HG03558 (cell line): ENCODE results near the gene DTX3L.

Experiments
- ATAC-seq: cut with Tn5 transposase; IDR thresholded peaks from one replicate; pipeline ENCODE4 v1.9.1; 2021; ENCODE audit warnings: moderate number of reproducible peaks; ENCODE audit not compliant: unreplicated experiment; ENCODE audit errors: extremely low read depth

The DTX3L gene

DNA sequence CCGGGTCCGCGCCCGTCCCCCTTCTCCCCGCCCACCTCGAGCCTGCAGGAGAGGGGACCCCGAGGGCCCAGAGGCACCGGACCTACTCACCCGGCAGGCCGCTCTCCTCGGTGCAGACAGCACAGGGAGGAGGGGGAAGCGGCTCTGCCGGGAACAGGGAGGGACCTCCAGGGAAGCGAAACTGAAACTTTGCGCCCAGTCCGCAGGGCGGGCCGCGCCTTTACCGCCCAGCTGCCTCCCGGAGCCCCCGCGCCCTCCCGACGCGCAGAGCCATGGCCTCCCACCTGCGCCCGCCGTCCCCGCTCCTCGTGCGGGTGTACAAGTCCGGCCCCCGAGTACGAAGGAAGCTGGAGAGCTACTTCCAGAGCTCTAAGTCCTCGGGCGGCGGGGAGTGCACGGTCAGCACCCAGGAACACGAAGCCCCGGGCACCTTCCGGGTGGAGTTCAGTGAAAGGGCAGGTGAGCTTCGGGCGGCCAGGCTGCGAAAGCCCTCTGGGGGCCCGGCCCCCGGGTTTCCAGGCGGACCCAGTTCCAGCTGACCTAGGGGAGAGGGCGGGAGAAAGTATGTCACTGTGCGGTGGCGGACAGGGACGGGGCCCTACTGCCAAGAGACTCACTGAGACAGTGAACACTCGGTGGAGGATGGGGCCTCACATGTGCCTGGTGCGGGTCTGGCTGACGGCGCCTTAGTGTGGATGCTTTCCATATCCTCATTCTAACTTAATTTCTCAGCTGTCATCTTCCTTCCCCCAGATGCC lies at the start of gene DTX3L, which contains the start of gene PARP9:
DTX3L (plus strand) TSS at position 184 of the 758 bp plus-strand sequence; CDS start at position 273, 89 bp downstream.
PARP9 (minus strand) TSS at position 146 of the 758 bp plus-strand sequence. CDS start 4,680 bp downstream, outside the sequence.
- ATAC-seq, result no peak

DNA sequence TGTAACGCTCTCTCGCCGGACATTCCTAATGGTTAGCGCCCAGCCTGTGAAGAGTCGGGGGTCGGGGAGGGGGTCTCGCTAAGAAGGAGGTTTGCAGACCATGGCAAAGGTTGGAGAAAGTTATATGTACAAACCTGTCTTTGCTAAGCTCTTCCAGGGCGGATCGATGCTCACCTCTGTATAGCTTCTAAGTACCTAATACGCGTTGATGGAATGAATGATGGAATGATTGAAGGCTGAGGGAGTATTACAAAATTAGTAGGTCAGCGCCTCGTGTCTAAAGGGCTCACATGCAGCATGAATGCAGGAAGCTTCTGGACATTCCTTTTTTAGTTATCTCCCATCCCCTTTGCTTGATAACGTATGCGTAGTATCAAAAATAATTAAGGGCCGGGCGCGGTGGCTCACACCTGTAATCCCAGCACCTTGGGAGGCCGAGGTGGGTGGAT lies 49.1 kb upstream of the DTX3L start:
- no peak for ATAC-seq

DNA sequence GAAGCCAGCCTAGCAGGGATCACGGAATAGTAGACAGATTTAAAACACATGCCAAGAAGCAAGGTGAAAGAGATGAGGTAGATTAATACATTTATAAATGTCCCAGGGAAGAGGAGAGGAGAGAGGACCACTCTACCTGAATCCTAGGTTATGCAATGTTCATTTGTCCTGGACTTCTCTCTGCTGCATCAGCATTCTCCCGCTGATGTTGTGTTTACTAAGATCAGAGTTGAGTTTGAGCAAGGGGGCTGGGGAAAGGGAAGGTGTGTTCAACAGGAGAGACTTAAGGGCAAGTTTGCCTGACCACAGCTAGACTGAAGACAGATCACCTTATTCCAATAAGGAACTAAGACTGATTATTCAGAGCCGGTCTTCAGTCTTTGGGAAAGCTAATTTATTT lies 48.3 kb upstream of the DTX3L start:
- ATAC-seq, result no peak

DNA sequence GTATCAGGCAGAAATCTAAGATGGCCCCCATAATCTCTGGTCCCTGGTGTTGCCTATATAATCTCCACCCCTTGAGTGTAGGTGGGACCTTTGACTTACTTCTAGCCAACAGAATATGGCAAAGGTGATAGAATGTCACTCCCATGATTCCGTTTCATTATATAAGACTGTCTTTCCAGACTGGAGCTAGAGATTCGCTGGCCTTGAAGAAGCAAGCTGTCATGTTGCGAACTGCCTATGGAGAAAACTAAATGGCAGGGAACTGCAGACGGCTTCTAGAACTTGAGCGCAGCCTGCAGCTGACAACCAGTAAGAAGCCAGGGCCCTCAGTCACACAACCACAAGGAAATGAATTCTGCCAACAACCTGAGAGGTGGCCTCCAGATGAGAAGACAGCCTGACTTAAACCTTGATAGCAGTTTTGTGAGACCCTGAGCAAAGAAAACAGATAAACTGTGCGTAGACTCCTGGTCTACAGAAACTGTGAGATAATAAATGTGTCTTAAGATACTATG lies 47.2 kb upstream of the DTX3L start:
- ATAC-seq, result no peak

DNA sequence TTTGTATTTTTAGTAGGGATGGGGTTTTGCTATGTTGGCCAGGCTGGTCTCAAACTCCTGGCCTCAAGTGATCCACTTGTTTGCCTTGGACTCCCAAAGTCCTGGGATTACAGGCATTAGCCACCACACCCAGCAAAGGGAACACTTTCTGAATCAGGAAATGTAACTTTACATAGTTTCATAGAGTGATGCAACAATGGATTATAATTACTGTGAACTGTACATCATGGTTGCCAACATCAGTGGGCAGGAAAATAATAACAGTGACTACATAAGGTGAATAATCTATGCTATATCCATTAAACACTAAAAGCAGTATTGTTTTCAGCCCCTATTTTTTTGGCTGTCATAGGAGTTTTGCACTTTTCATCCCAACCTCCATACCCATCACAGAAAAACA lies 44.4 kb upstream of the DTX3L start:
- ATAC-seq, result no peak

DNA sequence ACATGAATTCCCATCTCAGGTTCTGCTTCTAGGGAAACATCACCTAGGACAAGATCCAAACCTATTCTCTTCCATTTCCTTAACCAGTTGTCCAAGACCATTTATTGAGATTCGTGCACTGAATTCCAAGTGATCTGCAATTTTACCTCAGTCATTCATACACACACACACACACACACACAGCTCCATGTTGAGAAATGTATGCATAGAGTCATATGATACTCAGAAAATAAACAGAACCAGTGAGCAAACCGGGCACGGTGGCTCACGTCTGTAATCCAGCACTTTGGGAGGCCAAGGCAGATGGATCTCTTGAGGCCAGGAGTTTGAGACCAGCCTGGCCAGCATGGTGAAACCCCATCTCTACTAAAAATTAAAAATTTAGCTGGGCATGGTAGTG lies 43.3 kb upstream of the DTX3L start:
- ATAC-seq, result no peak

DNA sequence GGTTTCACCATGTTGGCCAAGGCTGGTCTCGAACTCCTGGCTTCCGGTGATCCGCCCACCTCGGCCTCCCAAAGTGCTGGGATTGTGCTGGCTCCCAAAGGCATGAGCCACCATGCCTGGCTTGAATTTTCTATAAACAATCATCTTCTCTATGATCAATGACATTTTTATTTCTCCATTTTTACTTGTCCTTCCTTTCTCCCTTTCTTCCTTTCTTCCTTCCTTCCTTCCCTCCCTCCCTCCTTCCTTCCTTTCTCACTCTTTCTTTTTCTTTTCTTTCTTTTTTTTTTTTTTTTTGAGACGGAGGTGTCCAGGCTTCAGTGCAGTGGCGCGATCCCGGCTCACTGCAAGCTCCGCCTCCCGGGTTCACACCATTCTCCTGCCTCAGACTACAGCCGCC lies 40.8 kb upstream of the DTX3L start:
- no peak for ATAC-seq

DNA sequence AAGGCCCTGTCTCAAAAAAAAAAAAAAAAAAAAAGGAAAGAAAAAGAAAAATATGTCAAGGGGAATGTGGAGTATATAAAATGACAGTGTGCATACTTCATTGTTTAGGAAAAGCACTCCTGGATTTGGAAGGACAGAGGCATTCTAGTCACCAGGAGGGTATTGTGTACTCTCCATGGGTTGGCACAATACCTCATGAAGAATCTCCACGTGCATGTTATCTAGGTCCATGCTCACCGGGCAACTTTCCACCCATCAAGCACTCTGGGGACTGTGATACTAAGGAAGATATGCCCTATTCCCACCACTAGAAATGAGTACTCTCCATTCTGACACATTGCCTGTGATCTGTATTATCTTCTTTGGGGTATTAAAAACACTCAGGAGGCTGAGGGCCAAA lies 34.0 kb upstream of the DTX3L start:
- ATAC-seq, result no peak

DNA sequence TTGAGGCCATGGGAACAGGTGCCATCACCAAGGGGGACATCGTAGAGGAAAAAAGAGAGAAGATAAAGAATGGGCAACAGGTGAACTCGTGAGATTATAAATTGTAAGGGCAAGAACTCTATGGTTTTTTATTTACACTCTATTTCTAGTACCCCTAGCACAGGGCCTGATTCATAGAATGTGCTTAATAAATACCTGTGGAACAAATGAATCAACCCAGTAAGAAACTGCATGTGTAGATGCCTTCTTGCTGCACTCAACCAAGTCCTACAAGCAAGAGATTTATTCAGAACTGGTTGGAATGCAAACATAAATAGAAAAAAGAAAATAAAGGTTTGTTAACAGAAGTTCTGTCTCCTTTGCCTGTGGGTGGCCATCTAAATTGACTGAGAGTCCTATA lies 30.7 kb upstream of the DTX3L start:
- ATAC-seq, result no peak

DNA sequence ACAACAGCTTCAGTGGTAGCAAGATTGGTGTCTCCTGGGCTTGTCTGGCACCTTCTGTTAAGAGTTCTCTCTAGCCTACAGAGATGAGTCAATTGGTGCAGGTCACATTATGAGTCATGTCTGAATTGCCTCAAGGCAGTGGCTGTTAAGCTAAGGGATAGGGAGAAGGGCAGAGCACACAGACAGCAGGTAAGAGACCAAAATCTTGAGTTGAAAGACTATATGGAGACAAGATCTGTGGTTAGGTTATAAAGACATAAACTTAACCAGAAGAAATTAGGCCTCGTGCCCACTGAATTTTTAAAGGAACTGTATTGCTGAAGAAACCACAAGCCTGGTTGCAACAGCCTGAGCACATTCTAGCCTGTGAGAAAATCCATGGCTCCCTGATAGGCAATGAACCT lies 30.2 kb upstream of the DTX3L start:
- peak; percentile 99 for ATAC-seq

DNA sequence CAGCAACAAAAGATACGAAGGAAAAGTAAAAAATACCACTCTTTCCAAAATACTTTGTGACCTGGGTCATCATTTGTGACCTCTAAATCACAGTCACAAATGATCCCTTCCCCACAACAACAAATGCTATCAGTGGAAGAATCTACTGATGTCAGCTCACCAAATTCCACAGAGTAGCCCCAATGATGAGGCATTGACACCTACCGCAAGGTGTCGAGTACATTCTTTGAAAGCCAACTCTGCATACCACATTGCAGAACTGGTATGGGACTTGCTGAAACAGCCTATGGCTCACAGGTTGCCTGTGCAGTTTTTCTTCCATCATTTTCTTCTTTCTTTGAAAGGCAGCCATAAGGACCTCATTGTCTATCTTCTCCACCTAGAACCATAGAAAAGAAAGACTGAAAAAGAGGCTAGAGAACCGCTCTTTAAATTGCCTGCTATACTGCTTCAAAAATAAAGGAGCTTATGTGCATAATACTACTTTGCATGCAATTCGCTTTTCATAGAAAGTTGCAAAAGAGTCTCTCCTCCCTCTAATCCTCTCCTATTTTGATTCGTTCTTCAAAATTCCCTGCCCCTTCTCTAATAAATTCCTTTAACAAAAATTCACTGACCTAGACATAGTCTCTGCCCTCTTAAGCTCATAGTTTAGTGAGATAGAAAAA lies 28.0 kb upstream of the DTX3L start:
- ATAC-seq, result no peak

DNA sequence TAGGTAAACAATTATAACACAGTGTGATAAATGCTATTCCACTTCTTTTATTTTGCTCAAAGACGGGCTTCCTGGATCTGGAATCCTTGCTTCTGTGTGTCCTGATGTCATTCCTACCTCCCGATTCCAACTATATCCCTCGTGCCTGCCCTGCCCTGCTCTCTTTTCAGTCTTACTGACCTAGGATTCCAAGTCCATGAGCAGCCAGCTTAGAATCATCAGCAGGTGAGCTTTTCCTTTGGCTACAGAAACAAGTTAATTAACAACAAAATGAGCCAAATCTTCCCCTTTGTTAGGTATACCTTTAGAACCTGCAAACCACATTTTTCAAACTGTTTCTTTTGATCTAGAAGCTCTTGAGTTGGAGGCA lies 27.5 kb upstream of the DTX3L start:
- no peak for ATAC-seq

DNA sequence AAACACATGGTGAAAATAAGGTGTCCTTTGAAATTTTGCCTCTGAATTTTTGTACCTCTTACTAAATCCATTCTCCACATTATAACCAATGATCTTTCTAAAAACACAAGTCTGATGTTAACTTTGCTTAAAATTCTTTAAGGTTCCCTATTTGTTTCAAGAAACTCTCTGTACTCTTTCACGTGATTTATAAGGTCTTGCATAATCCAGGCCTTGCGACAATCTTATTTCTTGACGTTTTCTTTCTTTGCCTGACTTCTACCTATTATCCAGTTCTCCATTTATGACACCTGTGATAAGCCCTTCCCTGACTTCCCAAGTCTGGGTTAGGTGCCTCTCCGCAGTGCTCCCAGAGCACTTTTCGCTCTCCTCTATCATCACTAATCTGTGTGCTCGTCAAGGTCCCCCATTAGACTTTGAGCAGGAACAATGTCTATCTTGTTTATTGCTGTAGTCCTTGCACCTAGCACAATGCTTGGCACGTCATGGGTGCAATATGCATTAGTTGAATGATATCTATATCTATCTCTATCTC lies 25.1 kb upstream of the DTX3L start:
- no peak for ATAC-seq

DNA sequence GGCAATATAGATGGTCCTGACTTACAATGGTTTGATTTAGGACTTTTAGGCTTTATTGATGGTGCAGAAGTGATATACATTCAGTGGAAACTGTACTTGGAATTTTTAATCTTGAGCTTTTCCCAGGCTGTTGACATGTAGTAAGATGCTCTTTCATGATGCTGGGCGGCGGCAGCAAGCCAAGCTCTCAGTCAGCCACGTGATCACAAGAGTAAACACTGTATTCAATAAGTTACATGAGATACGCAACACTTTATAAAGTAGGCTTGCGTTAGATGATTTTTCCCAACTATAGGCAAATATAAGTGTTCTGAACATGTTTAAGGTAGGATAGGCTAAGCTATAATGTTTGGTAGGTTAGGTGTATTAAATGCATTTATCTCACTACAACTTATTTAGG lies 18.0 kb upstream of the DTX3L start:
- ATAC-seq, result no peak

DNA sequence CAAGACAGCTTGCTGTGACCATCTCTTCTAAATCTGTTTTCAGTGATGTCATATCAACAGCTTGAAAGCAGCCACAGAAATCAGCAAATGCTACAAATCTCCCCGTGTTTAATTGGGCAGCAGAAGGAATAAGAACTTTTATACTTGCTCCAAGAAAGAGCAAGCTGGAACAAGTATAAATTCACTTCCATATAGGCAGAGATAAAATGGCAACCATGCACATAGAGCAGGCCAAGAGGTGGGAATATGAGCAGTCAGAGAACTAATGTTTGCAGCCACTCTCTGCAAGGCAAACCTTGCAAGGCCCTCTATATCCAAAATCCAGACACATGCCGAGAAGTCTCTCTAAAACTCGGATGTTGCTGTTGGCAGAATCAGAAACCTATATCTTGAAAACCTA lies 16.1 kb upstream of the DTX3L start:
- ATAC-seq, result no peak

DNA sequence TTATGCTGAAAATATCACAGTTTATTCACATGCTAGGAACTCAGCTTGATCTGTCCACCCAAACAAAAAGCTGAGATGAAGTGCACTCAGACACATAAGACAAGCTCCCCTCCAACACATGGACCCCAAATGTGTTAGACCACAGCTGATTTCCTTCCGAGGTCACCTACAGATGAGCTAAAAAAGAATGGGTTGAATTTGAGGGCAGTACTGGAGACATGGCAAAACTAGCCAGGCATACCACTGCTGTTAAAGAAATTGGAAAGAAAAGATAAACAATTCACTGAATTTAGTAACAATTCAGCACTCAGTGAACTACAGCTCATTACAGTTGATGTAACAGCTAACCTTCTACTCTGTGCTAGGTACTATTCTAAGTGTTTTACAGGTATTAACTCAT lies 15.5 kb upstream of the DTX3L start:
- no peak for ATAC-seq

DNA sequence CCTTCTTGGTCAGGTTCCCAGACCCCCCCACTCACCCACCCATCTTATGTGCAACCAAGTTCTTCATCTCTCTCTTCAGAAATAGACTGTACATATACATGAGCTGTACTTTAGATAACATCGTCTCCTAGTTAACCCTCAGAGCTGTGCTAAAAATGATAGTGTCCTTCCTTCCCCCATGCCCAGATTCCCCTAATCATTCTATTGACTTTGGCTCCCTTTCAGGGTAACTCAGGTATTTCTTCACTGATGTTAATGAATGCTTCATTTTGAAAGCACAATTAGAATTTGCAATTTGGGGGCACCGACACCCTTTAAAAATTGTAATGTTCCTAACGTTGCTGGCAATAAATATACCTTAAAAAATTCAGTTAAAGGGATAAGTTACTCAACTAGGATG lies 11.0 kb upstream of the DTX3L start:
- ATAC-seq, result no peak

DNA sequence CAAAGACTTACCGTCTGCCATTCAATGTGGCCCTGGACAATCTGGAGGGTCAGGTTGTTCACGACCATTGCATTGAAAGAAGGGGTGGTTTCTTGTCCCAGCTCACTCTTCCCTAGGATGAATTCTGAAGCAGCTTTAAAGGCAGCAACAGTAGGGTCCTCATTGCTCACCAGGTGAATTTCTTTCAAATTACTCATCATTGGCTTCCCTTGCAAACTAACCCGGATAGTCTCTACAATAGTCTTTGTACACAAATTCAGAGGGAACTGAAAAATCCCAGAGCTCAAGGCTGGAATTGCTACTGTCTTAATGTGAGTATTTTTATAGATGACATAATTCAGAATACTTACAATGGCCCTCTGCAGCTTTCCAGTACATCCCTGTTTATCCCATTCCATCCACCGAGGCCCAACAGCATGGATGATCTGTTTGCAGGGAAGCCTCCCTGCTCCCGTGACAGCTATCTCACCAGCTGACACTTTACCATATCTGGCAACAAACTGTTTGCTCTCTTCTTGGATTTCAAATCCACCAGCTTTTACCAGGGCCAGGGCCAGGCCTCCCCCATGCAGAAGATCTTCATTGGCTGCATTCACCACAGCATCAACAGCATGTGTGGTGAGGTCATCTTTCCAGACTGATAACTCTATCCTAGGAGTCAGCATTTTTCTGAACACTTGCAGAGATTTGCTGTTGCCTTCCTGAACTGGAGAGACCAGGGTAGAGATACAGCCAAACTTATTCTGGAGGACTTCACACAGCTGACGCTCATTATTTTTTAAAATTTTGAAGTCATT lies 8.7 kb upstream of the DTX3L start:
- no peak for ATAC-seq

DNA sequence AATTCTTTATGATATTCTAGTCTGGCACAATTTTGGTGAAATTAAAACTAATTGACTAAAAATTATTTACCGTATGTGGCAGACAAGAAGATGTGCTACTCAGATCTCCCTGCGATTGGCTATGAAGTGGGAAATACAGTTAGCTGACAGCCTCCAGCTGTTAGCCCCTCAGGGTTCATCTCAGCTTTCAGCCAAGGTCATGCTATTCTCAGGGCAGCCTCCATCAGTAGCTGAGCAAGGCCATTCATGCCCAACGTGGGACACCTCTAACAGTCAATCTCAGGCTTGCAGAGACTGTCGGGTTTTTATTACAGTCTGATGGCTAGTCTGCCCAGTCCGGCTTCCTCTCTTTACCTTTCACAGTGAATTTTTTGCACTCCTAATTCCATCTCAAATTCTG lies 6.8 kb upstream of the DTX3L start:
- no peak for ATAC-seq

DNA sequence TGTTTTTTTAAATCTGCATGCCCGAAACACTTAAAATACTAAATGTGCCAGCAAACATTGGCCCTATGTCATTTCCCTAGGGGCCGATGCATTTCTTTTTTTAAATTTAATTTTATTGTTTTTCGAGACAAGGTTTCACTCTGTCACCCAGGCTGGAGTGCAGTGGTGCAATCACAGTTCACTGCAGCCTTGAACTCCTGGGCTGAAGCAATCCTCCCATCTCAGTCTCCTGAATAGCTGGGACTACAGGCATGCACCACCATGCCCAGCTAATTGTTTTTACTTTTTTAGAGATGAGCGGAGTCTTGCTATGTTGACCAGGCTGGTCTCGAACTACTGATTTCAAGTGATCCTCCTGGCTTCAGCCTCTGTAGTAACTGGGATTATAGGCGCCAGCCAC lies 5.5 kb upstream of the DTX3L start:
- no peak for ATAC-seq

DNA sequence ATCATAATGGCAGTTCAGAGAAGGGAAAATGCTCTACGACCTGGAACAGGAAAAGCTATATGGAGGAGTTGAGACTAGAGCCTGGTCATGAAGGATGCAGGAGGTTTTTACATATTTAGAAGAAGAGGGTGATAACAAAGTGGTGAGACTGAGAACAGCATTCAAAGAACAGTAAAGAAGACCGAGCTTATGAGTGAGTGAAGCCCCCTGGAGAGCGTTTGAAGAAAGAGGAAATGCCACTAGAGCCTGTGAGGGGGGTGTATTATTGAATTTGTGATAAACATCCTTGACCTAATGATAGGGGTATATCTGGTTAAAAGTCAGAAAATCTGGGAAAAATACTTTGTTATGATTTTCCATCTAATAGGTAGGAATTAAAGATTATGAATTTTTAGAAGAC lies 4.2 kb upstream of the DTX3L start:
- no peak for ATAC-seq
